ENCODE data around the gene BTF3. TPM values are rescaled to one million over a fixed set of nuclear protein-coding genes. Genes with fewer than 3 reads are reported as not detected.

Gene BTF3
- total RNA-seq, 4 donors from 2014 or later: 361 to 435 (median 392) TPM

GRCh38 chr5:73490088-73490487 is 8.2 kb upstream of the BTF3 start:
- no peaks in the 10 kb centered on the region for H3K9me3 ChIP-seq
- no peaks in the 10 kb centered on the region for H3K36me3 ChIP-seq
- H3K4me1 ChIP-seq: no peaks in the 10 kb centered on the region
- WGBS, 2 donors: 89 to 92% methylated on average over 2 of the region's 2 CpGs
- peaks cover 0 to 7% of the 10 kb centered on the region in 2 donors for H3K27me3 ChIP-seq
- no peak overlapping the region for H3K4me3 ChIP-seq
- H3K27ac ChIP-seq: no peak overlapping the region
- TF ChIP-seq CTCF (IDR thresholded peaks at IDR 0.05) (no peak), POLR2A (IDR thresholded peaks at IDR 0.05) (no peak), EP300 (IDR thresholded peaks at IDR 0.05) (no peak)
- no peak for DNase-seq (ENCODE audit: low spot score in 2 of 2)

GRCh38 chr5:73491155-73491554 is 7.1 kb upstream of the BTF3 start:
- DNase-seq (ENCODE audit: low spot score in 2 of 2): no peak
- Histone ChIP-seq H3K36me3 (no peaks in the 10 kb centered on the region), H3K4me1 (no peaks in the 10 kb centered on the region), H3K9me3 (no peaks in the 10 kb centered on the region), H3K27me3 (peaks cover 0 to 7% of the 10 kb centered on the region in 2 donors), H3K27ac (no peak overlapping the region), H3K4me3 (no peak overlapping the region)
- TF ChIP-seq EP300 (IDR thresholded peaks at IDR 0.05) (no peak), CTCF (IDR thresholded peaks at IDR 0.05) (no peak), POLR2A (IDR thresholded peaks at IDR 0.05) (no peak)
- WGBS, 2 donors: 91 to 95% methylated on average over 1 of the region's 1 CpG

GRCh38 chr5:73493421-73493820 is 4.8 kb upstream of the BTF3 start:
- no peak overlapping the region for H3K27ac ChIP-seq
- TF ChIP-seq POLR2A (IDR thresholded peaks at IDR 0.05): no peak
- no peak for TF ChIP-seq EP300 (IDR thresholded peaks at IDR 0.05)
- TF ChIP-seq CTCF (IDR thresholded peaks at IDR 0.05): no peak
- H3K4me1 ChIP-seq: peaks cover 0 to 14% (median 0%) of the 10 kb centered on the region in 4 donors
- H3K9me3 ChIP-seq: no peaks in the 10 kb centered on the region
- DNase-seq (ENCODE audit: low spot score in 2 of 2): no peak
- 94 to 97% methylated on average over 3 of the region's 3 CpGs for WGBS, 2 donors
- H3K27me3 ChIP-seq: no peaks in the 10 kb centered on the region
- H3K4me3 ChIP-seq: no peak overlapping the region
- H3K36me3 ChIP-seq: no peaks in the 10 kb centered on the region

GRCh38 chr5:73494721-73495120 is 3.5 kb upstream of the BTF3 start:
- Histone ChIP-seq H3K27ac (no peak overlapping the region), H3K36me3 (no peaks in the 10 kb centered on the region), H3K9me3 (no peaks in the 10 kb centered on the region), H3K27me3 (no peaks in the 10 kb centered on the region), H3K4me1 (peaks cover 0 to 20% (median 6%) of the 10 kb centered on the region in 4 donors), H3K4me3 (no peak overlapping the region)
- TF ChIP-seq EP300 (IDR thresholded peaks at IDR 0.05): no peak
- no peak for TF ChIP-seq CTCF (IDR thresholded peaks at IDR 0.05)
- TF ChIP-seq POLR2A (IDR thresholded peaks at IDR 0.05): no peak
- no peak for DNase-seq (ENCODE audit: low spot score in 2 of 2)

- Histone ChIP-seq H3K4me1 (peaks cover 0 to 31% (median 15%) of the 10 kb centered on the region in 4 donors), H3K36me3 (no peaks in the 10 kb centered on the region), H3K27ac (no peak overlapping the region), H3K4me3 (no peak overlapping the region), H3K9me3 (no peaks in the 10 kb centered on the region), H3K27me3 (no peaks in the 10 kb centered on the region)
- 86 to 91% methylated on average over 4 of the region's 4 CpGs for WGBS, 2 donors
- TF ChIP-seq POLR2A (IDR thresholded peaks at IDR 0.05): no peak
- no peak for DNase-seq (ENCODE audit: low spot score in 2 of 2)
Observed at GRCh38 chr5:73495772-73496335, 2.4 kb upstream of the BTF3 start.
